H1 (cell line): ENCODE measurements around the gene GALNT18. TPM values are rescaled to one million over a fixed set of nuclear protein-coding genes. Genes with fewer than 3 reads are reported as not detected.

ENCODE experiments used
- CTCF ChIA-PET: fragments of 300-600 bp; sonication (Branson Sonifier 250); formaldehyde crosslinking; loops from one replicate; lab custom pipeline; 2021; ENCODE audit not compliant: partially characterized antibody; lab: Charles Lee
- POLR2A ChIA-PET: fragments of 300-600 bp; sonication (Branson Sonifier 250); formaldehyde crosslinking; loops from one replicate; lab custom pipeline; 2021; ENCODE audit warnings: inconsistent platforms; ENCODE audit not compliant: partially characterized antibody; lab: Charles Lee
- DNase-seq, 2 experiments: peaks; one replicate each; pipeline versions ENCODE4 v3.0.0 to v3.0.0-alpha.2; 2010 to 2022; ENCODE audit warnings: low spot score in 2 of 2, low read depth in 1 of 2, mixed read lengths in 1 of 2
- FAIRE-seq: peaks from 2 replicates; lab custom pipeline; 2011; peaks lifted over from hg19 to GRCh38; lab: Jason Lieb, UNC
- H2AFZ ChIP-seq: 2 replicates; pipeline ENCODE4 v1.8.1; 2012; ENCODE audit warnings: low read length, inconsistent platforms
- H2AK5ac ChIP-seq: 2 replicates; pipeline ENCODE4 v1.6.1; 2013; ENCODE audit warnings: low read depth, low read length
- H2BK120ac ChIP-seq: replicated peaks from 2 replicates; pipeline ENCODE3; 2013; ENCODE audit warnings: low read depth, low read length, inconsistent platforms
- H2BK12ac ChIP-seq: 2 replicates; pipeline ENCODE4 v1.6.1; 2013; ENCODE audit warnings: low read depth, low read length
- H2BK15ac ChIP-seq: 2 replicates; pipeline ENCODE4 v1.6.1; 2013; ENCODE audit warnings: low read length
- H2BK20ac ChIP-seq: 2 replicates; pipeline ENCODE4 v1.6.1; 2013; ENCODE audit warnings: low read length
- H2BK5ac ChIP-seq: 2 replicates; pipeline ENCODE4 v1.6.1; 2013; ENCODE audit warnings: low read depth, low read length
- H3K14ac ChIP-seq: 2 replicates; pipeline ENCODE4 v1.6.1; 2013; ENCODE audit warnings: inconsistent platforms; ENCODE audit not compliant: insufficient read length
- H3K18ac ChIP-seq: 2 replicates; pipeline ENCODE4 v1.6.1; 2013; ENCODE audit warnings: low read length; ENCODE audit errors: extremely low read depth
- H3K23ac ChIP-seq: 2 replicates; pipeline ENCODE4 v1.6.1; 2013; ENCODE audit warnings: inconsistent platforms; ENCODE audit not compliant: insufficient read length
- H3K23me2 ChIP-seq: 2 replicates; pipeline ENCODE4 v1.6.1; 2013; ENCODE audit warnings: low read depth, low read length
- H3K27ac ChIP-seq: 2 replicates; pipeline ENCODE4 v1.6.1; 2011; ENCODE audit warnings: low read depth, low read length, inconsistent platforms
- H3K27me3 ChIP-seq, 4 experiments: replicated peaks in 1 of 4; 1 replicate in 1 of 4; 2 replicates in 3 of 4; pipeline versions ENCODE4 v1.6.1 to v1.8.1; 2011 to 2013; ENCODE audit warnings: low read length in 3 of 4, mild to moderate bottlenecking in 3 of 4, inconsistent platforms in 2 of 4, mixed read lengths in 2 of 4, moderate library complexity in 1 of 4; ENCODE audit not compliant: control insufficient read depth in 3 of 4, insufficient read depth in 3 of 4; ENCODE audit errors: extremely low read depth in 1 of 4
- H3K36me3 ChIP-seq, 4 experiments: 2 replicates each; pipeline versions ENCODE4 v1.6.1 to v1.8.1; 2011 to 2013; ENCODE audit warnings: mild to moderate bottlenecking in 4 of 4, low read length in 3 of 4, moderate library complexity in 2 of 4, control low read depth in 1 of 4, inconsistent platforms in 1 of 4; ENCODE audit not compliant: insufficient read depth in 4 of 4, control insufficient read depth in 2 of 4
- H3K4ac ChIP-seq: replicated peaks from 2 replicates; pipeline ENCODE3; 2013; ENCODE audit warnings: low read length, low read depth, mixed read lengths, inconsistent platforms; ENCODE audit not compliant: insufficient read length
- H3K4me1 ChIP-seq, 4 experiments: replicated peaks in 1 of 4; 1 replicate in 1 of 4; 2 replicates in 3 of 4; pipeline versions ENCODE4 v1.6.1 to v1.8.1; 2011 to 2013; ENCODE audit warnings: low read length in 3 of 4, inconsistent platforms in 2 of 4, mixed read lengths in 1 of 4; ENCODE audit not compliant: insufficient read depth in 4 of 4, control insufficient read depth in 3 of 4
- H3K4me2 ChIP-seq, 2 experiments: 2 replicates each; pipeline versions ENCODE4 v1.6.1 to v1.8.1; 2011 to 2013; ENCODE audit warnings: low read depth in 2 of 2, low read length in 2 of 2, control low read depth in 1 of 2, inconsistent platforms in 1 of 2, mild to moderate bottlenecking in 1 of 2; ENCODE audit not compliant: insufficient read depth in 1 of 2
- H3K4me3 ChIP-seq, 4 experiments: fragments of 200-600, 300-600 bp in 1 of 4; sonication (generic), shearing (Covaris generic), sonication (Bioruptor Twin) in 1 of 4; 2 replicates each; pipeline versions ENCODE4 v1.5.1 to v1.8.1; 2011 to 2016; ENCODE audit warnings: low read length in 4 of 4, low read depth in 3 of 4, control low read depth in 2 of 4, inconsistent platforms in 2 of 4, mild to moderate bottlenecking in 2 of 4, mixed read lengths in 1 of 4, moderate library complexity in 1 of 4; ENCODE audit not compliant: insufficient read depth in 2 of 4; ENCODE audit errors: extremely low read depth in 1 of 4
- H3K56ac ChIP-seq: replicated peaks from 2 replicates; pipeline ENCODE3; 2013; ENCODE audit warnings: low read depth, mild to moderate bottlenecking, mixed read lengths, low read length, inconsistent platforms; ENCODE audit not compliant: insufficient read length
- H3K79me1 ChIP-seq: 2 replicates; pipeline ENCODE4 v1.6.1; 2013; ENCODE audit warnings: low read depth, low read length, control low read depth
- H3K79me2 ChIP-seq, 2 experiments: 2 replicates each; pipeline versions ENCODE4 v1.6.1 to v1.8.1; 2012 to 2013; ENCODE audit warnings: low read length in 2 of 2, mild to moderate bottlenecking in 2 of 2, inconsistent platforms in 1 of 2; ENCODE audit not compliant: insufficient read depth in 2 of 2, control insufficient read depth in 1 of 2
- H3K9ac ChIP-seq, 4 experiments: replicated peaks in 1 of 4; 1 replicate in 1 of 4; 2 replicates in 3 of 4; pipeline versions ENCODE4 v1.6.1 to v1.8.1; 2011 to 2013; ENCODE audit warnings: low read depth in 3 of 4, low read length in 3 of 4, control low read depth in 2 of 4, mild to moderate bottlenecking in 2 of 4, moderate library complexity in 2 of 4, inconsistent platforms in 1 of 4; ENCODE audit errors: extremely low read depth in 1 of 4
- H3K9me3 ChIP-seq, 2 experiments: 2 replicates each; pipeline versions ENCODE4 v1.6.1 to v1.8.1; 2012 to 2013; ENCODE audit warnings: mild to moderate bottlenecking in 2 of 2, moderate library complexity in 2 of 2, control low read depth in 1 of 2, inconsistent platforms in 1 of 2, low read depth in 1 of 2, low read length in 1 of 2, mixed read lengths in 1 of 2; ENCODE audit not compliant: insufficient read depth in 2 of 2
- H4K20me1 ChIP-seq, 2 experiments: replicated peaks in 1 of 2; 2 replicates each; pipeline versions ENCODE3 to v1.8.1; 2011 to 2013; ENCODE audit warnings: inconsistent platforms in 2 of 2, low read length in 2 of 2, mild to moderate bottlenecking in 1 of 2; ENCODE audit not compliant: insufficient read depth in 2 of 2, control insufficient read depth in 1 of 2
- H4K5ac ChIP-seq: 2 replicates; pipeline ENCODE4 v1.6.1; 2013; ENCODE audit warnings: low read length, low read depth, mixed read lengths, inconsistent platforms; ENCODE audit not compliant: insufficient read length
- H4K8ac ChIP-seq: 2 replicates; pipeline ENCODE4 v1.8.0; 2013; ENCODE audit warnings: mild to moderate bottlenecking, moderate library complexity, low read length, inconsistent platforms; ENCODE audit not compliant: insufficient read depth; ENCODE audit errors: extremely low read depth
- H4K91ac ChIP-seq: replicated peaks from 2 replicates; pipeline ENCODE3; 2013; ENCODE audit warnings: low read length, mixed read lengths, inconsistent platforms; ENCODE audit not compliant: insufficient read length
- ATF2 ChIP-seq: IDR thresholded peaks from 2 replicates; pipeline ENCODE4 v1.6.1; 2012; ENCODE audit warnings: low read length, inconsistent platforms
- CEBPB ChIP-seq: IDR thresholded peaks from 2 replicates; pipeline ENCODE4 v1.6.1; 2012; ENCODE audit warnings: low read depth, low read length
- CTBP2 ChIP-seq: IDR thresholded peaks from 2 replicates; pipeline ENCODE4 v1.7.0; 2011; ENCODE audit warnings: borderline replicate concordance, mild to moderate bottlenecking, moderate library complexity, mixed read lengths, low read length; ENCODE audit not compliant: insufficient read depth, insufficient read length
- FOSL1 ChIP-seq: IDR thresholded peaks from 2 replicates; pipeline ENCODE4 v1.6.1; 2011; ENCODE audit warnings: mild to moderate bottlenecking, low read depth, low read length, moderate library complexity; ENCODE audit not compliant: insufficient read depth
- GABPA ChIP-seq: IDR thresholded peaks from 2 replicates; pipeline ENCODE4 v1.6.1; 2011; ENCODE audit warnings: mild to moderate bottlenecking, low read length, moderate library complexity, borderline replicate concordance; ENCODE audit not compliant: insufficient read depth
- KDM4A ChIP-seq: IDR thresholded peaks from one replicate; pipeline ENCODE4 v1.7.1; 2012; ENCODE audit warnings: low read depth, mild to moderate bottlenecking, moderate library complexity, low read length, inconsistent platforms; ENCODE audit not compliant: severe bottlenecking
- MAFK ChIP-seq: IDR thresholded peaks from 2 replicates; pipeline ENCODE4 v1.6.1; 2012; ENCODE audit warnings: low read depth, mild to moderate bottlenecking, improper control_type of control experiment, low read length
- RBBP5 ChIP-seq: IDR thresholded peaks from 2 replicates; pipeline ENCODE4 v1.7.1; 2012; ENCODE audit warnings: low read depth, mild to moderate bottlenecking, inconsistent platforms, low read length, moderate library complexity, borderline replicate concordance
- RXRA ChIP-seq: IDR thresholded peaks from 2 replicates; pipeline ENCODE4 v1.6.1; 2011; ENCODE audit warnings: low read depth, mild to moderate bottlenecking, low read length, moderate library complexity; ENCODE audit not compliant: insufficient read depth
- SIX5 ChIP-seq: IDR thresholded peaks from 2 replicates; pipeline ENCODE4 v1.6.1; 2011; ENCODE audit warnings: mild to moderate bottlenecking, low read depth, low read length
- SP2 ChIP-seq: IDR thresholded peaks from 2 replicates; pipeline ENCODE4 v1.6.1; 2012; ENCODE audit warnings: mild to moderate bottlenecking, low read length, inconsistent platforms
- SUZ12 ChIP-seq: fragments of 200-600 bp; sonication (generic); IDR thresholded peaks from 2 replicates; pipeline ENCODE4 v1.6.1; 2012; ENCODE audit warnings: mild to moderate bottlenecking, inconsistent platforms, low read length, moderate library complexity, mixed read lengths
- WGBS, 2 experiments: shearing (Covaris generic) in 1 of 2; methylation state at CpG; one replicate each; pipeline versions ENCODE4 v1.1.6 to v1.1.7; 2013 to 2015; ENCODE audit warnings: low lambda C conversion rate in 2 of 2, mixed read lengths in 2 of 2, inconsistent platforms in 1 of 2, low coverage in 1 of 2, missing lambda C conversion rate in 1 of 2; ENCODE audit not compliant: insufficient replicate concordance in 2 of 2, insufficient coverage in 1 of 2, insufficient read length in 1 of 2; ENCODE audit errors: extremely low coverage in 1 of 2, missing lambda C conversion rate in 1 of 2; 5-methylcytosine and 5-hydroxymethylcytosine counted together
- polyA plus RNA-seq, 7 experiments: library from polyadenylated mRNA; depleted of rRNA in 3 of 7; stranded (reverse) in 5 of 7; unstranded in 2 of 7; fragments of >200 nt in 5 of 7; fragments of 200-250 nt in 2 of 7; gene quantifications; 1 replicate in 5 of 7; 2 replicates in 1 of 7; 4 replicates in 1 of 7; pipeline versions ENCODE4 v1.2.1 to v1.2.3, GENCODE V29; 2011 to 2013; ENCODE audit warnings: missing spikeins in 2 of 7, mixed read lengths in 2 of 7
- total RNA-seq: library from RNA; stranded (reverse); fragmentation: NEBNext Ultra II Directional; extraction: Animal tissue kit (Norgen Biotek cat#: 25700); gene quantifications from 2 replicates; pipeline ENCODE4 v1.2.1, GENCODE V29; 2021

GALNT18 gene
- total and polyA plus RNA-seq, 2 of the 8 experiments (the other 6 are each of a cell fraction or from before 2014, with no cell fraction given): 6.0 to 9.4 TPM

GRCh38 chr11:11239959-11240358, 381.8 kb downstream of the GALNT18 start:
- H3K9me3 ChIP-seq: no peaks in the 10 kb centered on the region; a peak in 1 of 4 replicates
- no peaks in the 10 kb centered on the region; a peak in 2 of 7 replicates for H3K27me3 ChIP-seq
- ChIA-PET CTCF (interaction anchor here (1.7 kb wide), 1 partner anchor 9 kb away, joined by 6 read pairs; no protein-coding TSS in a partner anchor), POLR2A (no interaction called here)
- no peak overlapping the region for H4K91ac ChIP-seq
- H4K5ac ChIP-seq: no peak overlapping the region
- 0 out of 2 replicates have a peak overlapping the region, but pooled peaks have one; percentile 33 for H2AK5ac ChIP-seq
- DNase-seq (no peak), FAIRE-seq (no peak)
- H4K8ac ChIP-seq: no peak overlapping the region
- no peaks in the 10 kb centered on the region for H4K20me1 ChIP-seq
- H3K23me2 ChIP-seq: no peaks in the 10 kb centered on the region
- no peak overlapping the region for H3K9ac ChIP-seq
- 0 out of 2 replicates have a peak overlapping the region, but pooled peaks have one; percentile 4 for H2BK15ac ChIP-seq
- H3K56ac ChIP-seq: no peak overlapping the region
- no peak overlapping the region for H2BK12ac ChIP-seq
- H3K4me3 ChIP-seq: no peak overlapping the region
- H3K23ac ChIP-seq: no peak overlapping the region
- no peak overlapping the region for H3K4me2 ChIP-seq
- no peak overlapping the region for H3K27ac ChIP-seq
- no peaks in the 10 kb centered on the region for H3K36me3 ChIP-seq
- no peak overlapping the region for H3K14ac ChIP-seq
- no peak overlapping the region for H3K4ac ChIP-seq
- no peaks in the 10 kb centered on the region for H3K79me2 ChIP-seq
- 100% methylated on average over 1 of the region's 1 CpG; no CpG with 5 or more reads in 1 of the 2 experiments for WGBS, 2 experiments
- no peaks in the 10 kb centered on the region for H3K79me1 ChIP-seq
- H3K18ac ChIP-seq: no peak overlapping the region
- H2AFZ ChIP-seq: no peak overlapping the region
- peaks cover 5 to 12% (median 9%) of the 10 kb centered on the region in 4 experiments for H3K4me1 ChIP-seq
- no peak overlapping the region for H2BK5ac ChIP-seq
- H2BK20ac ChIP-seq: no peak overlapping the region
- H2BK120ac ChIP-seq: no peak overlapping the region
- TF ChIP-seq KDM4A (no peak), ATF2 (no peak), RBBP5 (no peak), SIX5 (no peak), SP2 (no peak), RXRA (no peak), MAFK (no peak), FOSL1 (no peak), GABPA (no peak), SUZ12 (no peak), CEBPB (no peak), CTBP2 (no peak)
